Neutrophil (primary cell): ENCODE data around the gene C1S.

Experiments used
- H3K27ac ChIP-seq: fragments of 200-600 bp; sonication (generic); 2 replicates; pipeline ENCODE4 v1.5.1; 2016; ENCODE audit warnings: mild to moderate bottlenecking, moderate library complexity
- H3K27me3 ChIP-seq: fragments of 200-600 bp; sonication (generic); 2 replicates; pipeline ENCODE4 v1.6.0; 2016; ENCODE audit warnings: mild to moderate bottlenecking
- H3K36me3 ChIP-seq: fragments of 200-600 bp; sonication (generic); 2 replicates; pipeline ENCODE4 v1.5.1; 2017
- H3K4me1 ChIP-seq, 2 experiments: fragments of 200-600 bp in 1 of 2; sonication (generic) in 1 of 2; 1 replicate in 1 of 2; 2 replicates in 1 of 2; pipeline versions ENCODE4 v1.5.1 to v1.6.1; 2013 to 2016; ENCODE audit warnings: low read depth in 1 of 2, low read length in 1 of 2, mild to moderate bottlenecking in 1 of 2, moderate library complexity in 1 of 2; ENCODE audit not compliant: control insufficient read depth in 1 of 2, insufficient read depth in 1 of 2
- H3K4me3 ChIP-seq, 2 experiments: fragments of 200-600 bp in 1 of 2; sonication (generic) in 1 of 2; 1 replicate in 1 of 2; 2 replicates in 1 of 2; pipeline ENCODE4 v1.5.1; 2013 to 2016; ENCODE audit warnings: low read depth in 1 of 2, low read length in 1 of 2, mild to moderate bottlenecking in 1 of 2, moderate library complexity in 1 of 2
- H3K9me3 ChIP-seq: fragments of 200-600 bp; sonication (generic); 2 replicates; pipeline ENCODE4 v1.5.1; 2016
- CTCF ChIP-seq: fragments of 200-600 bp; sonication (generic); IDR thresholded peaks from 2 replicates; pipeline ENCODE4 v1.5.1; 2016; ENCODE audit warnings: antibody characterized with exemption

The C1S gene

GRCh38 chr12:7038591-7038990 lies 21.9 kb upstream of the C1S start:
- no peak for TF ChIP-seq CTCF
- H3K9me3 ChIP-seq, result no peaks in the 10 kb centered on the region
- H3K4me1 ChIP-seq, result no peaks in the 10 kb centered on the region
- no peak overlapping the region for H3K27ac ChIP-seq
- H3K27me3 ChIP-seq, result peaks cover 3% of the 10 kb centered on the region
- H3K36me3 ChIP-seq, result no peaks in the 10 kb centered on the region
- no peak overlapping the region for H3K4me3 ChIP-seq

GRCh38 chr12:7039403-7039802 lies 21.1 kb upstream of the C1S start:
- no peak for TF ChIP-seq CTCF
- Histone ChIP-seq H3K27me3 (peaks cover 3% of the 10 kb centered on the region), H3K27ac (no peak overlapping the region), H3K4me1 (no peaks in the 10 kb centered on the region), H3K36me3 (no peaks in the 10 kb centered on the region), H3K9me3 (no peaks in the 10 kb centered on the region), H3K4me3 (no peak overlapping the region)

- H3K9me3 ChIP-seq, result no peaks in the 10 kb centered on the region
- no peak overlapping the region for H3K27ac ChIP-seq
- peaks cover 3% of the 10 kb centered on the region for H3K27me3 ChIP-seq
- H3K4me3 ChIP-seq, result no peak overlapping the region
- H3K4me1 ChIP-seq, result peaks cover 3 to 7% of the 10 kb centered on the region in 2 experiments
- H3K36me3 ChIP-seq, result no peaks in the 10 kb centered on the region
- TF ChIP-seq CTCF, result no peak
Observed at GRCh38 chr12:7042842-7043241, 17.7 kb upstream of the C1S start.

- Histone ChIP-seq H3K36me3 (no peaks in the 10 kb centered on the region), H3K4me3 (no peak overlapping the region), H3K9me3 (no peaks in the 10 kb centered on the region), H3K27ac (no peak overlapping the region), H3K4me1 (peaks cover 3 to 7% of the 10 kb centered on the region in 2 experiments), H3K27me3 (peaks cover 14% of the 10 kb centered on the region)
- no peak for TF ChIP-seq CTCF
Observed at GRCh38 chr12:7045913-7046312, 14.6 kb upstream of the C1S start.

GRCh38 chr12:7046383-7047105 lies 14.0 kb upstream of the C1S start:
- H3K9me3 ChIP-seq, result no peaks in the 10 kb centered on the region
- H3K27ac ChIP-seq, result no peak overlapping the region
- H3K4me1 ChIP-seq, result peaks cover 3 to 7% of the 10 kb centered on the region in 2 experiments
- H3K36me3 ChIP-seq, result no peaks in the 10 kb centered on the region
- H3K27me3 ChIP-seq, result peaks cover 10% of the 10 kb centered on the region
- TF ChIP-seq CTCF, result no peak
- no peak overlapping the region for H3K4me3 ChIP-seq
